Activated gamma-delta T cell treated with anti-CD3 and anti-CD28 coated beads, Interleukin-2, amount 50 U/mL, for 16 hours (primary cell): ENCODE results near the gene TCP11.
"Not testable (repeated sequence)": the region's sequence is repeated elsewhere in the genome, so short reads cannot be mapped to it uniquely, and the experiment has no call there.

Experiments used
- DNase-seq: peaks from one replicate; pipeline ENCODE4 v3.0.0-alpha.2; 2020; ENCODE audit warnings: low read depth

Gene TCP11

DNA sequence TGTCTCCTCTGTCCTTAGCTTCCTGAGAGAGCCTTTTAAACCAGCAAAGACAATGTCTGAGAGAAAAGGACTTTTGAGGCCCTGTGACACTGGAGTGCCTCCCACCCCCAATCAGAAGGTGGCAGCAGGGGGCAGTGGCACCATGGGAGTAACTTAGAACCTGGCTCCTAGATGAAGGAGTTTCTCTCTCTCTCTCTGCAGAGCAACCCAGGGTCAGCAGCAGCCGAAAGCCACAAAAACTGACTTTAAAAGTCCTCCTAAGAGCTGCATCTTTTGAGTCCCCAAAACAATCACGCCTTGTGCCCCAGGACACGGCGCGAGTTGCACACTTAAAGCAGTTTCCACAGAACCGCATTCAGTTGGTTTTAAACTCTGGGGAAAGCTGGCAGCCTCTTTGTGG, 5.3 kb upstream of the TCP11 start:
- DNase-seq, result no peak

DNA sequence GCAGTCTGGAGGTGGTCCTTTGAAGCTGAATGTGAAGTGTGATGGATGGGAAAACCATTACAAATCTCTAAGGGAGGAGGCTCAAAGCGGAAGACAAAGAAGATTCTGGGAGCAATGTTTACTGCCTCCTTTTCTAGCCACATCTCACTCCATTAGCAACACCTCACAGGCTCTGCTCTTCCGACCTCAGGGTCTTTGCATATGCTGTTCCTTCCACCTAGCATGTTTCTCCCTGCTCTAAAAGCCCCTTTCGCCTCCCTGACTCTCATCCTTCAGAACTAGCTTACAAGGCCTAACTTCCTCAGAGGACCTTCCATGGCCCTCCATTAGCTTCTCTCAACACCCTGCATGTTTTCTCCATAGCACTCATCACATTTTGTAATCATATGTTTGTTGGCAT, 4.6 kb upstream of the TCP11 start:
- DNase-seq, result no peak

DNA sequence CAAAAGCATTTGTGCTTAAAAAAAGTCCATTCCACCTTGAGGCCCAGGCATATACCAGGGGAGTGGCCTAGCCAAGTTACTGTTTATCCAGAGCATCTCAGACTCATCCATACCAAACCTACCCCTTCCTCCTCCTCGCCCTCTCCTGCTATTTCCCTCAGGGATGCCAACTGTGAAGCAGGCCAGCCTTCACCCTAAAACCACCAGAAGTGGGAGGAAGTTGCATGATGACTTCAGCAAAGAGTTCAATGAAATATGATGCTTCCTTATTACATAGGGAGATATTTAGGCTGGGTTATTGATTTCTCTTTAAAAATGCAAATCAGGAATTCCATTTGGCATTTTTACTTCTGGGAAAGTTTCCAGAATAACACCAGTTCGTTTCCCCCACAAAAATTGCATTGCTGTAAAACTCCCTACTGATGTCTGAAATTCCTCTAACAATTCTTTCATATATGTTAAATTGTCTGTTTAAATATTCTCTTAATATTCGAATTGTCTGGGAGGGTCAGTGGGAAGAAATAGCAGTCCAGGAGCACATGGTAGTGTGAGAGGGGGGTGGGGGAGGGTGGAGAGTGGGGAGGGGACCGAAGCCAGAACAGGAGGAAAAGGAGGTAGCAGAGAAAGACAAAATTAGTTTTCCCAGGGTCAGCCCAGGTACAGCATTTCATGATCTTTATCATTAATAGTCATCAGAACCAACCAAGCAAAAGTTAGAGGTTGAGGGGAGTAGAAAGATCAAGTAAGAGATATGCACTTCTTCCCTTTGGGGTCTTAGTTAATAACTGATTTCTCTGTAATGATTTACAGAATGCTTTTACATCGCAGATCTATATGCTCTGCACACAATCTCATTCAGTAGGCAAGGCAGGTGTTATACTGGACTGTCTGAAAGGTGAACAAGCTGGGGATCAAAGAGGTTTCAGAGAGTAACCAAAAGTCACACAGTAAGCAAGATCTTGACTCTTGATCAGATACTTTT, 1.7 kb upstream of the TCP11 start:
- no peak for DNase-seq

DNA sequence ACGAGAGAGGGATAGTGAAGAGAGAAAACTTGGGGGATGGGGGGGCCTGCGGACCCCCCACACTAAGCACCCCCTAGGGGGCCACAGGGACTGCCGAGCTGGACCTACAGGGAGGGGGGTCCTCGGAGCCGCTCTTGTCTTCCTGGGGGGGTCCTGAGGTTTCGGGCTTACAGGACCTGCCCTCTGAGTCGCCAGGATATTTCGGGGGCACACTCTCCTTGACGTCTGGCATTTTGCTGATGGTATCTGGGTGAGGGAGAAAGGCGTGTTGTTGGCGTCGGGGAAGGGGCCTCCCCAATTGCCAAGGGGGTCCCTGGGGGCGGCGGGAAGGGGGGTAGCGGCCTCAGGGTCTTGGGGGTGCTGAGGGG, 516 bp downstream of the TCP11 start:
- no peak for DNase-seq

DNA sequence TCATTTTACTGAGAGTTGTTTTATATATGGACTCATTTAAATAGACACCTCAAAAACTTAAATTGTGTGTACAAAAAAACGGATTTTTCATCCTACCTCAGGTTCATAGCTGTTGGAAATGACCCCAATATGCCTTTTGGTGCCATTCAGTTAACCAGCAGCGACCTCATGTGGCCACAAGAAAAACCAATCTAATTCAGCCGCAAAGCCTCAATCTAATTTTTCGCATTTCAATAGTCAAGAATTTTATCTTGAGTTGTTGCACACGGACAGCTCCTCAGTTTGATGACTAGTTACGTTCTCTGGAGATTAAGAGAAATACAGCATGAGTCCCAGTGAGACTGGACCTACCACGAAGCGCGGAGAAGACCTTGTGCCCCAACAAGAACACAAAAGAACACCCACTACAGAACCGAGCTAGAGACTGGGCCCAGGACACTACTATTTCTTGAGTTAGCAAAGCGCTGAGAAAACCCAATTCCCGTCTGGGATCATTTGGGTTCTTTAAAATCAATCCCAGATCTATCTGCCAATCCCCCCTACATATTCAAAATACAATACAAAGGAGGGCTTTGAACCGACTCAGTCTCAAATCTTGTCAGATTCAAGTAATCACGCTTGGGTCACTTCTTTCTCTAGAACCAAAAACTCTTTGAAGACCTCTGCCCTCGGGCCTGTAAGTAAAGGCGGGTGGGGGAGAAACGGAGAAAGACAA, 1.1 kb downstream of the TCP11 start:
- DNase-seq, result peak; percentile 19

DNA sequence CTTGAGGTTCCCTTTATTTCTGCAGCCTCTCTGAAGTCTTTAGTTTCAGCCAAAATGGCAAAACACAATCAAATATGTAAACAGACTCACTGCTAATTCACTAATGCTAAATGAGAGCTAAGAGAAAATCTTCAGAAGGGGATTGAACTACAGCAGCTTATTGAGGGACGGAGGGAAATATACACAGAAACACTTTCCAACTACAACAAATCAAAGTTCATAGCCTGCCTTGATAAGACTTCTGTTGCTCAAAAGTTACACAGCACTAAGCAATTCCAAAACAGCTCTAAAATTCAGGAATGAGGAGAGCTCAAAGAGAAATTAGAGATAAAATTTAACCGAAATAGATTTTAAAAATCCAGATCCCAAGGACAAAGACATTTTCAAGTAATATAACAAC, 1.7 kb downstream of the TCP11 start:
- DNase-seq, result no peak

DNA sequence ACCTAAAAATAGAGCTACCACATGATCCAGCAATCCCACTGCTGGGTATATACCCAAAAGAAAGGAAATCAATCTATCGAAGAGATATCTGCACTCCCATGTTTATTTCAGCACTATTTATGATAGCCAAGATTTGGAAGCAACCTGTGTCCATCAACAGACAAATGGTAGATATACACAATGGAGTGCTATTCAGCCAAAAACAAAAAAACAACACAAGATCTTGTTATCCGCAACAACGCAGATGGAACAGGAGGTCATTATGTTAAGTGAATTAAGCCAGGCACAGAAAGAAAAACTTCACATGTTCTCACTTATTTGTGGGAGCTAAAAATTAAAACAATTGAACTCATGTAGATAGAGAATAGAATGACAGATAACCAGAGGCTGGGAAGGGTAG, 2.9 kb downstream of the TCP11 start:
- DNase-seq, result not testable (repeated sequence)

DNA sequence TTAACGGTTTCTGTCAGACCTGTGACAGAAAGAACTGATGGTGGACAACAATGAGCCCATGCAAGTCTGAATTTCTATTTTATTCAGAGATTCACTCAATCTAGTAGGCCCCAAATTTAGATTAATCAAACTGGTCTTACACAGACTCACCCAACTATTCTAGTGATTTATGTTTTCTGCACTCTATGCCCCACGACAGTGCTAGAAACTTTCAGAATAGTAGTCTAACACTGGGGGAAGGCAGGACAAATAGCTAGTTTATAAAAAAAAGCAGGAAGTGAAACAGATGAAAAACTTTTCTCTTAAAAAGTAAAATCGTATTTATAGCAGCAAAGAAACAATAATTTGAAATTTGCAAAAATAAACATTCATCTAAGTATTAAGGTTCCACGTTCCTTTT, 5.0 kb downstream of the TCP11 start:
- DNase-seq, result no peak

DNA sequence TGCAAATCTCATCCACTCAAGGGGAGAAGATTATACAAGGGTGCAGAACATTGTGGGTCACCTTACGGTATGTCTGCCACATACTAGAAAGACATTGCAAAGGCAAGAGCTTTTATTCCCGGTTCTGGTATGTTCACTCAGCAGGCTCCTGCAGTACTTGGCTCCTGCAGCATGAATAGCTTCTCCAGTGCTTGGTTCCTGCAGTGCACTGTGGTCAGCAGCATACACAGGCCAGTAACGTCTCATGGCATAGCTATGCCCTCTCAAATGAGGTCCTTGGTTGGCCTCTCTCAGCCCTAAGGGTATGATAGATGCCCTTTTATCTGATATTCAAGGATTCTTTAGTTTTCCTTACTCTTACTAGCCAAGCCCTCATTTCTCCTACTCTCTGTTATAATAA, 12.6 kb downstream of the TCP11 start:
- DNase-seq, result no peak

DNA sequence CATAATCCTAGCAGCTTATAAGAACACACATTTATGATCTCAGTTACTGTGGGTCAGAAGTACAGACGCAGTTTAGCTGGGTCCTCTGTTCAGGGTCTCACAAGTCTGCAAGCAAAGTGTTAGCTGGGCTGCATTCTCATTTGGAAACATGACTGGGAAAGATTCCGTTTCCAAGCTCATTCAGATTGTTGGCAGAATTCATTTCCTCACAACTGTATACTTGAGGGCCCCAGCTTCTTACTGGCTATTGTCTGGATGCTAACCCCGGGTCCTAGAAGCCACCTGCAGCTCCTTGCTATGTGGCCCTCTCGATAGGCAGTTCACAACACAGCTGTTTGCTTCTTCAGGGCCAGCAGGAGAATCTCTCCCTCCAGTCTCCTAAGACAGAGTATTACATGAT, 13.1 kb downstream of the TCP11 start:
- no peak for DNase-seq

DNA sequence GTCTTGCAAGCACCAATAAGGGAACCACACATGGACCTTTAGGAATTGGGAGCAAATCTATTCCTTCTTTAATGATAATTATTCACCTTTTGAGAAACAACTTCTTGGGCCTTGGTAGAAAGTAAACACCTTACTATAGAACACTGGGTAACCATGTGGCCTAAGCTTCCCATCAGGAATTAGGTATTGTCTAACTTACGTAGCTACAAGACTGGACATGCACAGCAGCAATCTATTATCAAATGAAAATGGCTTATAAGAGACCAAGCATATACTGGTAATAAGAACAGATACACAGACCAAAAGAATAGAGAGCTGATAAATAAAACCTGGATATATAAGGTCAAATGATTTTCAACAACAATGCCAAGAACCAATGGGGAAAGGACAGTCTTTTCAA, 16.8 kb downstream of the TCP11 start:
- DNase-seq, result no peak

DNA sequence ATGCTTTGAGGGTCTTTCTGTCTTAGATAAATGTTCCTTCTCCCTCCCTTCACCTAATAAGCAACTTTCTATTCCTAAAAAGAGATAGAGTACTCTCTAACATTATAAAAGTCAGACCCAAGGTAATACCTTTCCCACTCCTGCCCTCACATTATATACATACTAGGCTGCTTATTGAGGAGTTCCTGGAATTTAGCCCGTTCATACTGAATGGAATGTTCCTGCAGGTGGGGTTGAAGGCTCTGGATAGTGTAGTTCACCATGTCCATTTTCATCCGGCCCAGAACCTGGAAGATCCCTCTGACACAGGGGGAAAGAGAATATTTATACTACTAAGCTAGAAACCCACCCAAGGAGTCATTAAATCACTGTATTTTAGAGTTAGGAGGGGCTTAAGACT, 20.4 kb downstream of the TCP11 start:
- DNase-seq, result no peak

DNA sequence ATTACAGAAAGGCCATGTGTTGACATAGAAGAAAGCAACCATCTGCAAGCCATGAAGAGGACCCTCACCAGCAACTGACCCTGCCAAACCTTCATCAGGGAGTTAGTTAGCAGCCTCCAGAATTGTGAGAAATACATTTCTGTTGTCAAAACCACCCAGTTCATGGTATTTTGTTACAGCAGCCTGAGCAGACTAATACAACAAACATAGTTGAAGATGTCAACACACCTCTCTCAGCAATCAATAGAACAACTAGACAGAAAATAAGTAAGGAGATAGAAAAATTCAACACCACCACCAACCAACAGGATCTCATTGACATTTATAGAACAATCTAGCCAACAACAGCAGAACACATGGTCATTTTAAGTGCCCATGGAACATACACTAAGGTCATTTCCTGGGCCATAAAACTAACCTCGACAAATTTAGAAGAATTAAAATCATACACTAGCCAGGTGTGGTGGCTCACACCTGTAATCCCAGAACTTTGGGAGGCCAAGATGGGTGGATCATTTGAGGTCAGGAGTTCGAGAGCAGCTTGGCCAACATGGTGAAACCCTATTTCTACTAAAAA, 32.7 kb downstream of the TCP11 start:
- DNase-seq, result no peak

DNA sequence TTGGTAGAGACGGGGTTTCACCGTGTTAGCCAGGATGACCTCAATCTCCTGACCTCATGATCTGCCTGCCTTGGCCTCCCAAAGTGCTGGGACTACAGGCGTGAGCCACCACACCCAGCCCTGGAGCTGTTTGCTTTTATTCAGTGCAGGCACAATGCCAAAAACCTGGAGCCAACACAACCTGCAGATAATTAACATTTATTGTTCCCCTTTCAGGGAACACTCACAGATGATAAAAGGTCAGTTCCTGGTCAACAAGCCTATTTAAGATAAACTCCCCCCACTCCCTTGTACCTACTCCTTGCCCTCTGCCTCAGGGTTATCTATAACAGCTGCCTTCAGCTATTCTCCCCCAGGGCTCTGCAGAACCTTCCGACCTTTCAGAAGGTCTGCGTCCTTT, 33.4 kb downstream of the TCP11 start:
- DNase-seq, result not testable (repeated sequence)

DNA sequence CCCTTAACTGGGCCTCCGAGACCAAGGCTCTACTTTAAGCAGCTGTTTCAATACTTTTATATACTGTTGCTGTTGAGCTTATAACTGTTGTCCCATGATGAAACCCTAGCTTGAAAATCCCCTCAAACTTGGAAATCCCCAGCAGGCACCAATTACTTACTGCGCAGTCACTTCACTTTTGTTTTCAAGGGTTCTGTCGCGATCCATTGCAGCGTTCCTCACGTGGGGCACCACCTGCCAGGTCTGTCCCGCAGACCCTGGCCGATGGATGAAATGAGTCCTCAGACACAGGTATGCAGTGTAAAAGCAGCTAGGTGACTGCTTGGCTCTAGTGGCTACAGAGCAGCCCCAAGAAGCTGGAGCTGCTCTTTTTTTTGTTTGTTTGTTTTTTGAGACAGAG, 33.9 kb downstream of the TCP11 start:
- not testable (repeated sequence) for DNase-seq

DNA sequence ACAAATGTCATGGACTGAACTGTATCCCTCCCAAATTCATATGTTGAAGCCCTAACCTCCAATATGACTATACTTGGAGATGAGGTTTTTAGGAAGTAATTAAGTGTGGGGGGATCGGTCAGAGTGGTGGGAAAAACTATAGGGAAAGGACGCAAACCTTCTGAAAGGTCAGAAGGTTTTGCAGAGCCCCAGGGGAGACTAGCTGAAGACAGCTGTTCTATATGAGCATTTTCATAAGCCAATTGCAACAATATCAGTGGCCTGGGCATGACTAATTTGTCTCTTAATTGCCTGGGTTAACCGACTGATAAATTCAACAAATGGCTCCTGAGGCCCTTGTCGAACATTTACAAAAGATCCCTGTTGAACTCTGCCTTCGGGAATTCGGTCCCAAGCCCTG, 35.1 kb downstream of the TCP11 start:
- not testable (repeated sequence) for DNase-seq

DNA sequence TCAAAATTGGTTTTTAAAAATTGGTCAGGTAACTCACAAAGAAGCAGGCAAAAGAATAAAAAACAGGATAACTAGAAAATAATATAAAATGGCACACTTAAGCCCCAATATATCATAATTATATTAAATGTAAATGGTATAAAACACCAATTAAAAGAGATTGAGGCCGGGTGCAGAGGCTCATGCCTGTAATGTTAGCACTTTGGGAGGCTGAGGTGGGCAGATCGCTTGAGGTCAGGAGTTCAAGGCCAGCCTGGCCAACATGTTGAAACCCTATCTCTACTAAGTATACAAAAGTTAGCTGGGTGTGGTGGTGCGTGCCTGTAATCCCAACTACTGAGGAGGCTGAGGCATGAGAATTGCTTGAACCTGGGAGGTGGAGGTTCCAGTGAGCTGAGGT, 36.1 kb downstream of the TCP11 start:
- DNase-seq, result no peak

DNA sequence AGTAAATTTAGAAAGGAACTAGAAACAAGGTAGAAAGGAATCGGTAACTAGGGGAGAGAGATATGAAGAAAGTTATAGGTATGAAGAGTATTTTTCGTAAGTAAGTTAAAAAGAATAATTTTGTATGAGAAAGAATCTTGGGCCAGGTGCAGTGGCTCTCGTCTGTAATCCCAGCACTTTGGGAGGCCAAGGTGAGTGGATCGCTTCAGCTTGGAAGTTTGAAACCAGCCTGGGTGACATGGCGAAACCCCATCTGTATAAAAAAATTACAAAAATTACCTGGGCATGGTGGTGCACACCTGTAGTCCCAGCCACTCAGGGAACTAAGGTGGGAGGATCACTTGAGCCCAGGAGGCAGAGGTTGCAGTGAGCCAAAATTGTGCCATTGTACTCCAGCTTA, 42.0 kb downstream of the TCP11 start:
- DNase-seq, result no peak

DNA sequence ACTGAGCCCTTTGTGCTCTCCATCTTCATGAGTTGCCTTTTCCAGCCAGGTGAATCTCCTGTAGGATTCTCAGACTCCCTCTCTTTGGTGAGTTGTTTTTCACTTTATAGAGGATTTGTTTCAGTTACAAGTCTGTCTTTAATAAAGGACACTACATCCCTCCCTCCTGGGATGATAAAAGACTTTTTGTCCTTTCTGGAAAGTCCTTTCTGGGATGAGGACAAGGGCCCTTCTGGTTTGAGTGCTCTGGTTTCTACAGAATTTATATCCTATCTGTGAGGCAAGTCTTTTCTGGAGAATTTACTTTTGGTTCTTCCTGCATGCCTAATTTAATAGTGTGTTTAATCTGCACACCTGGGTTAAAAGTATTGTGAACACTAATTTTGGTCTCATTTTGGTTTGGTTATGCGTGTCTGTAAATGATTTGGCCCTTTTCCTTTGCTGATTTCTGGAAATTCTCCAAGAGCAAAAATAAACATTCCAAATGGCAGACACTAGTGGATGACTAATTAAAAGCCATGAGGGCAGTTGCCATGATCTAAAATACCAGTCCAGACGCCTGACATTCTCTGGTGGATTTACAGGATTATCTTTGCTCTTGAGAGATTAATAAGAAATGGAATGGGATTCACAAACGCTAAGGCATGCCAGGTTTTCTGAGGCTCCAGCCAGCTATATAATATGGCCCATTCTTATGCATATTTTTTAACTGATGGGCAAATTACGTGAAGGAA, 44.8 kb downstream of the TCP11 start:
- no peak for DNase-seq

DNA sequence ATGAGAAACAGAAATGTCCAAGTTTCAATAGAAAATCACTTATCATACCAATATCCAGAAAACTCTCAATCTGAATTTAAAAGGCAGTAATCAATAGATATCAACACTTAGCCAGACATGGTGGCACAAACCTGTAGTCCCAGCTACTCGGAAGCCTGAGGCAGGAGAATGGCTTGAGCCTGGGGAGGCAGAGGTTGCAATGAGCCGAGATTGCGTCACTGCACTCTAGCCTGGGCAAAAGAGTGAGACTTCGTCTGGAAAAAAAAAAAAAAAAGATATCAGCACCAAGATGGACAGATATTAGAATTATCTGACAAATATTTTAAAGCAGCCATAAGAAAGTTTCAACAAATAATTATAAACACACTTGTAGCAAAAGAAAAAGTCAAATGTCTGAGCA, 47.0 kb downstream of the TCP11 start:
- no peak for DNase-seq

DNA sequence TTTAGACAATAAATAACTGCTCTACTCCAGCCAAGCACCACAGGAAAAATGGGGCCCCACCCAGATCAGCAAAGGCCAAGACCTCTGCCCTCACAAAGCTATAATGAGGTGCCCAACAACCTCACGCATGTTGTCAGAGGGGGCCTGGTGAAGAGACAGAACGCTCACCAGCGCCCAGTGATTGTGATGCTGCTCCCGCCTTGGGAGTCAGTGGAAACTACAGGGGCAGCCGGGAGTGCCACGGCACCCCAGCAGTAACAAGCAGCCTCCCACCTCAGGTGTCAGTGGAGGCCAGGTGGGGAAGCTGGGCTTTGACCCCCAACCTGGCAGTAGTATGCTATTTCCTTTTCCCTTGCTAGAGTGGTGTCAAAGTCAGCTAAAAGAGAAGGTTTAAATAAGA, 47.4 kb downstream of the TCP11 start:
- DNase-seq, result no peak

DNA sequence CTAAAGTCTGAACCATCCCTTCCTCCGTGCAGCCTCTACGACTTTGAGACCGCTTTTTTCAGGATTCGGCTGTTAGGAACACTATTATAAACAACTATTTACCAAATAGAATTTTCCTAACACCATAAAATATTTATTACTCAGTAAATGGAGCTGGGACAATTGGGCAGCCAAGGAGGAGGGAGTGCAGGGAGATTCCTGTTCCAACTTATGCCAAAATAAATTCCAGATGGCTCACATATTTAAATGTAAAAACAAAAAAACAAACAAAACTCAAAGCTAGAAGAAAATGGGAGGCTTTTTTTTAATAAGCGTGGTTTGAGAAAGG, 48.1 kb downstream of the TCP11 start:
- DNase-seq, result no peak
